ENCODE results near the gene ANXA10.
"Not testable (repeated sequence)": the region's sequence is repeated elsewhere in the genome, so short reads cannot be mapped to it uniquely, and the experiment has no call there.

ANXA10 gene, protein sequence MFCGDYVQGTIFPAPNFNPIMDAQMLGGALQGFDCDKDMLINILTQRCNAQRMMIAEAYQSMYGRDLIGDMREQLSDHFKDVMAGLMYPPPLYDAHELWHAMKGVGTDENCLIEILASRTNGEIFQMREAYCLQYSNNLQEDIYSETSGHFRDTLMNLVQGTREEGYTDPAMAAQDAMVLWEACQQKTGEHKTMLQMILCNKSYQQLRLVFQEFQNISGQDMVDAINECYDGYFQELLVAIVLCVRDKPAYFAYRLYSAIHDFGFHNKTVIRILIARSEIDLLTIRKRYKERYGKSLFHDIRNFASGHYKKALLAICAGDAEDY

DNA sequence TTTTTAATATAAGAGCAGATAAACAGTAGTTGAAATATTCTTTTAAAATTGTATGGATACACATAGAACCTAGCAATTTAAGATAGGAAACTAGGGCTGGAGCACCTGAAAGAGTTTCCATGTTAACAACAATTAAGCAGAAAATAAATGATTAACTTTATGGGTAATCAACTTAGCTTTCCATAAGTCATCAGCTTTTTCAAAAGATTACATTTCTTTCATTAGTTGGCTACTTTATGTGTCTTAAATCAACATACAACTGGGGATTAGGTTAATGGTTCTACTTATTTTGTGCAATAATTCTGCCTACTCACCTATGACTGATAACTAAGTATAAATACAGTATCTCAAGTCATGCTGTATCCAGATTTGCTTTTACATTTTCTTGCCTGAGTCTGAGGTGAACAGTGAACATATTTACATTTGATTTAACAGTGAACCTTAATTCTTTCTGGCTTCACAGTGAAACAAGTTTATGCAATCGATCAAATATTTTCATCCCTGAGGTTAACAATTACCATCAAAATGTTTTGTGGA lies at the start of gene ANXA10:
Gene ANXA10 (plus strand): TSS at position 362 of the 537 bp plus-strand sequence. CDS start 164 bp downstream, at position 526.
- DNase-seq (ENCODE audit: low spot score): no peak

DNA sequence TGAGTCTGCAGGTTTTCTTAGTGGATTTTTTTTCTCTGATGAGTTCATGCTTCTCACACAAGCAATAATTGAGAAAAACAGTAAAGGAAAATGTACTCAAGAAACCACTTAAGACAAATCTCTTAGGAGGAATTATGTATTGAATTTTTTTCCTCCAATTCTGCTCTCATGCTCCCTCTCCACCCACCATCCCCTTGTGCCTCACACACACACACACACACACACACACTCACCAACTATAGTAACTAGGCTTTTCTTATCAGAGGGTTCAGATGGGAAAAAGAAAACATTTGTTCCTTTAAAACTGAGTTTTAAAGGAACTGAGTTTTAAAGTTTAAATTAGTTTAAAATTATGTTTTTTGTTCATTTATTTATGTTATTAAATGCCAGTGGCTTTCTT lies 47.0 kb upstream of the ANXA10 start:
- DNase-seq (ENCODE audit: low spot score): no peak

DNA sequence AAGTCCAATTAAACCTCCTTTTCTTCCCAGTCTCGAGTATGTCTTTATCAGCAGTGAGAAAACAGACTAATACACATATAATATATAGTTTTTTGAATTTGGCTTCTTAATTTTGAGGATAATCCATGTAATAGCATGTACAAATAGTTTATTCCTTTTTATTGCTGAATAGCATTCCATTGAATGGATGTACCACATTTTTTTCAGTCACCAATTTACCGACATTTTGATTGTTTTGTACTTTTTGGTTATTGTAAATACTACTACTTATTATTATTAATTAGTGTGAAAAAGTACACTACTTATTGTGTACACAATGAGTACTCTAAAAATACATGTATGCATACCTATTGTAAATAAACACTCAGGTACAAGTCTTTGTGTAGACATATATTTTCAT lies 42.3 kb upstream of the ANXA10 start:
- DNase-seq (ENCODE audit: low spot score): no peak

DNA sequence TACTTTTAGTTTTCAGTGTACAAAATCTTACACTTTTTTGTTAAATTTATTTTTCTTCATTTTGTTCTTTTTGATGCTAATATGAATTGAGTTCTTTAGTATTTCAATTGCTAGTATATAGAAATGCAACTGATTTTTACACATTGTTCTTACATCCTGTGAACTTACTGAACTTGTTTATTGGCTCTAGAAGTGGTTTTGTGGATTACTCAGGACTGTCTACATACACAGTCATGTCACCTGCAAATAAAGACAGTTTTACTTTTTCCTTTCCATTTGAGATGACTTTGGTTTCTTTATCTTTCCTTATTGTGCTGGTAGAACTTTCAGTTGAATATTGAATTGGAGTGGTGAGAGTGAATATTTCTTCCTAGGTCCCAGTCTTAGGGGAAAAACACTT lies 40.8 kb upstream of the ANXA10 start:
- DNase-seq (ENCODE audit: low spot score): no peak

DNA sequence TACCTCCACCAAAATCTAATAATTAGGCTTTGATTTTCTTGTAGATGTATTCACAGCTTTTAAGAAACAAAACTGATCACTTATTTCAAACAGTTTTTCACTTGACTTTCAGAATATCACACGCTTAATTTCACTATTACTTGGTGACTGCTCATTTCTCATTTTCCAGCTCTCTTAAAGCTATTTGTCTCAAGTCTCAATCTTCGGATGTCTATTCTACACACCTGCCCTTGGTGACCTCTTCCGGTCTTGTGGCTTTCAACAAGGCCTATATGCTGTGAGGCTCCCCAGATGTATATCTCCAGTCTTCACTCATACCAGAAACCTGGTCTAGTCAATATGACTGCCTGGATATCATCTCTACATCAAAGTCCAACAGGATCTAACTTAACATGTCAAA lies 34.9 kb upstream of the ANXA10 start:
- no peak for DNase-seq (ENCODE audit: low spot score)

DNA sequence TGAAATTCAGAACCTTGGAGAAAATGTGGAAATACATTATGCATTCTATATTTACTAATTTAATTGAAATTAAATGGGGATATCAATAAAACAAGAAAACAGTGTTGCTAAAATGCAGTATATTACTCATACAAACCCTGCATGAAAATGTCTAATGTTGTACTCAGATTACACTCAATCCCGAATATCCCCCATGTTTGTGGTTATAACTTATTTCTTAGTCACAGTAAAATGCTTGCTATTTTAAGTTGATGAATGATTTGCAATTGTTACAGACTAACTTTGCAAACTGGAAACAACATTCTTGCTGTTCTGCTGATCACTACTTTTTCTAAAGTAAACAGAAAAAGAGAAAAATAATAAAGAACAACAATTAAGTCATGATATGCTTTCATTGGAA lies 33.1 kb upstream of the ANXA10 start:
- no peak for DNase-seq (ENCODE audit: low spot score)

DNA sequence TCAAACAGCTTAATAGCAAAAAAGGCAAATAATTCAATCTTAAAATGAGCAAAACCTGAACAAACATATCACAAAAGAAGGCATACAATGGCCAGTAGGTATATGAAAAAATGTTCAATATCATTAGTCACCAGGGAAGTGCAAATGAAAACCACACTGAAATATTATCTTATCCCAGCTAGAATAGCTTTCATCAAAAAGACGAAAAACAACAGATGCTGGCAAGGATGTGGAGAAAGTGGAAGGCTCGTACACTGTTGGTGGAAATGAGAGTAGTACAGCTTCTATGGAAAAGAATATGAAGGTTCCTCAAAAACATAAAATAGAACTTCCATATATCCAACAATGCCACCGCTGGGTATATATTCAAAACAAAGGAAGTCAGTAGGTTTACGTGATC lies 29.3 kb upstream of the ANXA10 start:
- DNase-seq (ENCODE audit: low spot score): no peak

DNA sequence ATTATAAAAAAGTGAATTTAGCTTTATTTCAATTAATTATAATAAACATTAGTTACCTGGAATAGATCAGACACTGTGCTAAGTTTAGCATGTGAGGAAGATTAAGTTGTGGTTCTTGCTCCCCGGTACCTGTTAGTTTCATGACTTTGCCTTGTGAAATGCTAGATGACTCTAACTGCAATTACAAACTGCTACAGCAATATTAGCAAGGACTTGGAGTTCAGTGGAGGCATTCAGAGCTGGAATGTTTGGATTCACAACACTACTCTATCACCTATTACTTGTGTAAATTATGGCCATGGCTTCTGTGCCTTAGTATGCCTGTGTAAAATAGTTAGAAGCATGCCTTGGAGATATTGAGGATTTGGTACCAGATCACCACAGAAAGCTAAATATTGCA lies 21.4 kb upstream of the ANXA10 start:
- no peak for DNase-seq (ENCODE audit: low spot score)

DNA sequence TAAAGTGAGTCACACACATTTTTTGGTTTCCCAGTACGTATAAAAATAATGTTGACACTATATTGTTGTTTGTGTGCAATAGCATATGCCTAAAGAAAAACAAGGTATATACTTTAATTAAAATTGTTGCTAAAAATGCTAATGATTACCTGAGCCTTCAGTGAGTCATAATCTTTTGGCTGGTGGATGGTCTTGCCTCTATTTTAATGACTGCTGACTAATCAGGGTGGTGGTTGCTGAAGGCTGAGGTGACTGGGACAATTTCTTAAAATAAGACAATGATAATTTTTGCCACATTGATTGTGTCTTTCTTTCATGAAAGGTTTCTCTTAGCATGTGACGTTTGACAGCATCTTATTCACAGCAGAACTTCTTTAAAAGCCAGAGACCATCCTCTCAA lies 21.0 kb upstream of the ANXA10 start:
- no peak for DNase-seq (ENCODE audit: low spot score)

DNA sequence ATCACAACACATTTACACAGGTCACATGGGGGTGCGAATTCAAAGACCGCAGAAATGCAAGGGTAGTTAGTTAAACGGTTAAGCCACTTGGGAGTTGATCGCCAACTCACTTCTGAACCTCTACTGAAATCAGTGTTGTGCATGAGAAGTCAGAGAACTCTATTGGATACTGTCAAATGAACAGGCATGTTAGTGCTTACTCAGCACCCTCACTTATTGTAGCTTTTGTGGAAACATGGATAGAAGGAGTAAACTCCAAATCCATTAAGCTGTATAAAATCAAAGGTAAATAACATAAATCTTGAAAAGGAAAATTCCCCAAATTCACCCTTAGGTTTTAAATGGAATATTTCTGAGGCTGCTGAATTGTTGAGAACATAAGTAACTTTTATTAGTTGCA lies 17.5 kb upstream of the ANXA10 start:
- DNase-seq (ENCODE audit: low spot score): no peak

DNA sequence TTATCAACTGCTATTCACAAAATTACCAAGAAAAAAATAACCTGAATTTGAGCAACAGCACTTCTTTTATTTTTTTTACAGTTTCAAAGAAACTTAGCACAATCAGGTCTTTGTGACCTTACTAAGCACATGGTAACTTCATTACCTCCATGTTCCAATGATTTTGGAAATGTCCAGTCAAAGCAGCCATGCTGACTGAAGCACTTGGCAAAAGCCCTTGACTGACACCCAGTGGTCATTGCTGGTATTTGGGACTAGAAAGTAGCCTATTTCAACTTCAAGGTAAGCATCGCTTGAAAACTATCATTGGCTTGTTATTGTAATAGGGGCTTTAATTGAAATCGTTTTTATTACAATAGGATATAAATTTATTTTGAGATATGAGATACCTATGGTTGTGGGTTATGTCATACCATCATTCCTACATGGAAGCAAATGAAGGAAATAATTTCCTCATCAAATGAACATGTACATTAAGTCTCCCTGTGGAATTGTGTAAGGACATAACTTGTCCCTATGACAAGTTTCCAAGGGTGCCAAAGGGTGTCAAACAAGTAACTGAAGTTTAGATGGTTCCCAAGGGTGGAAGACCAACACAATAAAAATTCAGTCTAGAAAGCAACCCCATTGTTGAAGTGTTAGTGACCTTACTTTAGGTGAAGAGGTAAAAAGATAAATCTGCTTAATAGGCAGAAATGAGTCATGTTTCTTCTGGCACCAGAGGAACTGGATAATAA lies 15.2 kb upstream of the ANXA10 start:
- no peak for DNase-seq (ENCODE audit: low spot score)

DNA sequence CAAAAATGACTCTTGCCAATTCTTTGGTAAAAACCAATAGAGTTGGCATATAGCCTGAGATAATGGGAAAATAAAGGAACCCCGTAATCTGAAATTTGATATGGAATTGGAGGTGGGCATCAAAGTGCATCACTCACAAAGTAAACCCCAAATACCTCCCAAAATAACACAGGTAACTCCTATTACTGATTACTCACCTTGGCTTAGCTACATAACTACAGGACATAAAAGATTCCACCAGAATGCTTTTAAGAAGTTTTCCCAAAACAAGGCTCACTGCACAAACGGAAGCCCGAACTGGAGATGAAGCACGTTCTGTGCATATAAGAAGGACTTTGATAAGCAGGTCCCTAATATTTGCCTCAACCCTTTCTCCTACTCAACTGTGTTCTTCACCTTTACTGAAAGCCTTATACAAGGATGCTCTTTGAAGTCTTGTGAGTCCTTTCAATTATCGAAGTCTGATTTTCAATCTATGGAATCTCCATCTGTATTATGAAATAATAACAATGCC lies 14.6 kb upstream of the ANXA10 start:
- DNase-seq (ENCODE audit: low spot score): no peak

DNA sequence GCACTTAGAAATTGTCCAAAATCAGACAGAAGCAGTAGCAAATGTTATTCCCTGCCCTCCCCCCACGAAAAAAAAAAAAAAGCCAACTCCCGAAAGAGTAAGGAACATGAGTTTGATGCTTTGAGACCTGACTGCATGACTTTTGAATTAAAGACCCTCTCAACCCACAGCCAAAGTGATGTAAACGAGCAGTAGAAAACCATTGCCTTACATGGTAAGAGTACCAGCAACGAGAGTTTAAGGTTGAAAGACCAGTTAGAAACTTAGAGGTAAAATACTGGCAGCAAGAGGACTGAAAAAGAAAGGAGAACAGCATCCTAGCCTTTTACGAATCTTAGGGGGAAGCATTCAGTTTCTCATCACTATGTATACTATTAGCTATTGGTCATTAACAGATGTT lies 10.0 kb upstream of the ANXA10 start:
- no peak for DNase-seq (ENCODE audit: low spot score)

DNA sequence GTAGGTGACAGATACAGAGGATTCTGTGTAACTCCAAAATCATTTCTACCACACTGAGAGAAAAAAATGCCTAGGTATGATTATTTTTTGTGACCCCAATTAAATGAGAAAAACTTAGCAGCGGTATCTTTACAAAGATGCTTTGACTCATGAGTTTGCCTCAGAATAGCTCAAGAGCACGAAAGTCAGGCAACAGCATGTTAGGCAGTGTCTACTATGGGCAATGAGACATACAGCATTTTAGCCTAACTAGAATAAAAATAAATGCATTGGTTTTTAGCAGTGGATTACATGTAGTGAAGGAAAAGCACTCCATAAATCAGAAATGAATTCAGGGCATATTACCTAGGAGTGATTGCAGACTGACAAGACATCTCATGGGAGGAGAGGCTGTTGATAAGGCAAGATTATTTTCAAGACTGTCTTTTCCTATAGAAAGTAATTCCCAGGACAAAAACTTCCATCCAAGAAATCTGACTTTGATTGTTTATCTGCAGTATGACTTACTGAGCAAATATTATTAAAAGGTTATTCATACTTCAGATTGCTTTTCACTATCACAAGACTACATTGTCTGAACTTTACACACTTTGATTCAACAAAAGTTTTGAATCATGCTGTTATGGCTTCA lies 3.6 kb downstream of the ANXA10 start:
- no peak for DNase-seq (ENCODE audit: low spot score)

DNA sequence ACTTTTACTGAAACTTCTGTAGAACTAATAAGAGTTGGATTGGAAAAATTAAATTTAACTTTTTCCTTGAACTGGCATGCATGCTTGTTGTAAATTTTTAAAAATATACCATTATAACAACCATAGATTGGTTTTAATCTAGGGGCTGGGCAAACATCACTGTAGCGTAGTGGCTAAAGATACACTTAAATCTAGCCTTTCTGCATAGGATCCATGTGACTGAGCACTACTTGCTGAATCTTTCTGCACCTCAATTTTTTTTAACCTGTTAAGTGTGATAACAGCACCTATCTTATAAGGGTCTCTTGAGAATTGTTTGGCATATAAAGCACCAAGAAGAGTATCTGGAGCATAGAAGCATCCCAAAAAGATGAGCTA lies 4.1 kb downstream of the ANXA10 start:
- no peak for DNase-seq (ENCODE audit: low spot score)

DNA sequence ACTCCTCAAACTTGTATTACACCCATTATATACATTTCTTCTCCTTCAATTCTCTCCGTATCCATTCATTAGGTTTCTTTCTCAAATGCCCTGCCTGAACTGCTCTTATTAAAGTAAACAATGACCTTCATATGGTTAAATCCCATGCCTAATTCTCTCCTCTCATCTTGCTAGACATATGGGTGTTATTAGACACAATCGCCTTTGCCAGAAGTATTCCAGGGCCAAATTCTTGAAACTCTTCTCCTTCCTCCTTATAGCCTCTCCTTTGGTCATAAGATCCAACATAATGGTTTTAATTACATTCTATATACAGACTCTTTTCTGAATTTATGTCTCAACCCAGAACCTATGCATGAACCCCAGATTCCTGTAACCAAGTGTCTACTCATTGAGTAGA lies 4.8 kb downstream of the ANXA10 start:
- DNase-seq (ENCODE audit: low spot score): no peak

DNA sequence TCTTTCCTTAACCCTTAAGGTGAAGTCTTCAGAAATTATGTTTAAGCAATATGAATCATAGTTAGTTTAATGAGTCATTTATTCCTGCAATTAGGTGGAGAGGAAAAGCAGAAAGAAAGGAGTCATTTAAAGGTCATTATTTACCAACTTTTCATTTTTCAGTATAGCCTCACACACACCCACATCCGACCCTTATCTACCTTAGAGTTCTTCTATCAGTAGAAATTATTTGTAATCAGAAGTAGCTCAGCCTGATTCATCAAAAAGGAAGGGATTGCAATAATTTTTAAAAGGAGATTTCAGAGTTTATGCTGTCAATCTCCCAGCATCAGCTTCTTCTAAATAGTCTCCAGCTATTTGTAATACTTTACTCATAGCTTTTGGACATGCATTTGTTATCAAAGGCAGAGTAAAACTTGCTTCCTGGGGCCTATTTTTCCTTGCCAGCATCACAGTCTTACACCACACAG lies 5.9 kb downstream of the ANXA10 start:
- DNase-seq (ENCODE audit: low spot score): no peak

DNA sequence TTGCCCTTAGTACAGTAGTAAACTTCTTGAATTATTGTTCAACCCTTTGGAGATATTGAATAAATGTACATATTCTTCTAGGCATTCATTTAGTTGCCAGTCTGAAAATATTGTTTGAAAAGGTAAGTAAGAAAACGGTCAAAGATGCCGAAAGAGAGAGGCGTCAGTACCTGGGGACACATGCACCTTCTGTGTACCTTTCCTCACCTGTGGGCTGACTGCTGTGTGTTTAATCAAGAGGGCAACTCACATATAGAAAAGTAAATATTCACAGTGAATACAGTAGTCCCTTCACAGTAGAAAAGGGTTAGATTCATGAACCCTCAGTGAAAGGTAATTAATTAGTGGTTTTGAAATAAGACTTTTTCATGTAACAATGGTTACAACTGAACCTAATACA lies 6.9 kb downstream of the ANXA10 start:
- no peak for DNase-seq (ENCODE audit: low spot score)

DNA sequence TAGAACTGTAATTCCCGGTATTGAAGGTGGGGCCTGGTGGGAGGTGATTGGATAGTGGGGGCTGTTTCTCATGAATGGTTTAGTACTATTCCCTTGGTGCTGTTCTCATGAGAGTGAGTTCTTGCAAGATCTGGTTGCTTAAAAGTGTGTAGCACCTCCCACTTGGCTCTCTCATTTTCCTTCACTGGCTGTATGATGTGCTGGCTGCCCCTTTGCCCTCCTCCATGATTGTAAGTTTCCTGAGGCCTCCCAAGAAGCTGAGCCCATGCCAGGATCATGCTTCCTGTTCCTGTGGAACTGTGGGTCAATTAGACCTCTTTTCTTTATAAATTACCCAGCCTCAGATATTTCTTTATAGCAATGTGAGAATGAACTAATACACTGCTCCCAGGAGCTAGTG lies 8.7 kb downstream of the ANXA10 start:
- no peak for DNase-seq (ENCODE audit: low spot score)

DNA sequence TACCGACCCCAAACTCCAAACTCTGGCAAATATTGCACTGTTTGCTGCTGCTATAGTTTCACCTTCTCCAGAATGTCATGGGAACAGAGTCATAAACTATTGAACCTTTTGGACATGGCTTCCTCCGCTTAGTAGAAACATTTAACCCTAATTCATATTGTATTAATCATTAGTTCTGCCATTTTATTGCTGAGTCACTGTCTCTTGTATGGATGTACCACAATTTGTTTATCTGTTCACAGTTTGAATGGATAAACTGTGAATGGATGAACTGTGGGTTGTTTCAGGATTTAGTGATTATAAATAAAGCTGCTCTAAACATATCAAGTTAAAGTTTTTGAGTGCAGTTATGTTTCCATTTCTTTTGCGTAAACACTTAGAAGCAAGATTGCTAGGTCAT lies 10.1 kb downstream of the ANXA10 start:
- no peak for DNase-seq (ENCODE audit: low spot score)

DNA sequence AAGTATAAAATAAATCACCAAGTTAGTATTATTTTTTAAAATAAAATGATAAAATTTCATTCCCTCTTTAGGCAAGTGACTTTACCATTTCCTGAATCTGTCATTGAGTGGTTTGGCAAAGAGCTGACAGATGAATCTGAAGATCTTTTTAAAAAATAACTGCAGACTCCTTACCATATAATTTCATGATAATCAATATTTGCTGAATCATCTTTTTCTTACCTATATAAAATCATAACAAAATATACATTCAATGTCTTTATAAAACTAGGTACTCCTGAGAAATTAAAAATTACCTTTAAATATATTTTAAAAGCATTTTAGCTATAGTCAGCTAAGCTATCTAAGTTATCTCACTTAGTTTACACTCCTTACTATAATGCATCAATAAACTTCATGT lies 17.2 kb downstream of the ANXA10 start:
- no peak for DNase-seq (ENCODE audit: low spot score)

DNA sequence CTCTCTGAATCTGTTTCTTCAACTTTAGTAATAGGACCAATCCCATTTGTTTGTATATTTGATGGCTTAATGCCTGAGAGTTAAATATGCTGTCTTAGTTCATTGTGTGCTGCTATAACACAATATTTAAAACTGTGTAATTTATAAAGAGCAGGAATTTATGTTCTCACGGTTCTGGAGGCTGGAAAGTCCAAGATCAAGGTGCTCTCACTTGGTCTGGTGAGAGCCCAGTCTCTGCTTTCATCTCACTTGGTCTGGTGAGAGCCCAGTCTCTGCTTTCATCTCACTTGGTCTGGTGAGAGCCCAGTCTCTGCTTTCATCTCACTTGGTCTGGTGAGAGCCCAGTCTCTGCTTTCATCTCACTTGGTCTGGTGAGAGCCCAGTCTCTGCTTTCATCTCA lies 20.7 kb downstream of the ANXA10 start:
- not testable (repeated sequence) for DNase-seq (ENCODE audit: low spot score)

All from left forelimb (tissue), 1 donor.